ENCODE data around the gene CENPN. TPM values are rescaled to one million over a fixed set of nuclear protein-coding genes. Genes with fewer than 3 reads are reported as not detected.

Gene CENPN
- total RNA-seq, 1 experiment from 2014 or later, result 105 TPM

Other genes starting within 250 kb of the CENPN start
- gene CDYL2, start 202.6 kb upstream of the CENPN start, total RNA-seq (2022), result 0.95 and 1.8 TPM in 2 replicates
- gene CMC2, start 329 bp upstream of the CENPN start, total RNA-seq (2022), result 94.1 and 101 TPM in 2 replicates
- gene ATMIN, start 28.6 kb downstream of the CENPN start, total RNA-seq (2022), result 53.0 and 54.5 TPM in 2 replicates
- gene C16orf46, start 70.0 kb downstream of the CENPN start, total RNA-seq (2022), result 0.70 and 0.95 TPM in 2 replicates
- 105 and 115 TPM in 2 replicates for gene GCSH, start 89.2 kb downstream of the CENPN start, total RNA-seq (2022)
- 0.91 and 1.0 TPM in 2 replicates for gene BCO1, start 231.5 kb downstream of the CENPN start, total RNA-seq (2022)

Measured in Caco-2 (cell line).